ENCODE results near the gene CLDN7.
A peak's percentile ranks its signal among the peaks of the same experiment; 100 is the strongest.

The CLDN7 gene, protein sequence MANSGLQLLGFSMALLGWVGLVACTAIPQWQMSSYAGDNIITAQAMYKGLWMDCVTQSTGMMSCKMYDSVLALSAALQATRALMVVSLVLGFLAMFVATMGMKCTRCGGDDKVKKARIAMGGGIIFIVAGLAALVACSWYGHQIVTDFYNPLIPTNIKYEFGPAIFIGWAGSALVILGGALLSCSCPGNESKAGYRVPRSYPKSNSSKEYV

DNA sequence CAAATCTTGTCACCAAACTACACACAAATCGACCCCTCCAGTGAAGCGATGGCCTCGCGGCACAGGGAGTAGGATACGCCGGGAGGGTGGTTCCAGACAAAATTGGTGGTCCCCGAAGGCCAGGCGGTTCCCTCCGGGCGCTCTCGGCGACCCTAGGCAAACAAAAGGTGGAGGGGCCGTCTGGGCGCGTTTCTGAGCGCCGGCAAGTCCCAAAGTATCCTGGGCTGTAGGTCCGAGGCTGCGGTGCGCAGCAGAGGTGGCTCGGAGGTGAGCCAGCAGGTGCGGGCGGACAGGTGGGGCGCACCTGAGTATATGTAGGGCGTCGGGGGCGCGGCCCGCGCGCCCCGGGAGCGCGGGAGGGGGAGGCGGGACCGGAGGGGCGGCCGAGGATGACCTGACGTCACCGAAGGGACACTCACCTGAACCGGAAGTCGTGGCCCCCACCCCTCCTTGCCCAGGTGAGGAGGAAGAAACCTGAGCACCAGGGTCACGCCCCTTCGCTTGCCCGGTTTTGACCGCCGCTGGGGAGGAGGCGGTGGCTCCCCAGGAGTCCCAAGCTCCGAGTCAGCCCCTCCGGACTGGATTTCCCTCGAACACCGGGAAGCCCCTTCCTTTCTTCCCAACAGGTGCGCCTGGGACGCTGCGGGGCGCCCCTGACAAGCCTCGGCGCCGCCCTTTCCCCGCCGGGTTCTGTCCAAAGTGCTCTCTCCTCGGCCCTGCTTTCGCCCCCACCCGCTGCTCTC is at the start of gene CLDN7:
CLDN7 (minus strand) TSS at position 287 of the 743 bp plus-strand sequence. CDS start 435 bp downstream, outside the sequence.
- DNase-seq (ENCODE audit: low read depth): no peak

DNA sequence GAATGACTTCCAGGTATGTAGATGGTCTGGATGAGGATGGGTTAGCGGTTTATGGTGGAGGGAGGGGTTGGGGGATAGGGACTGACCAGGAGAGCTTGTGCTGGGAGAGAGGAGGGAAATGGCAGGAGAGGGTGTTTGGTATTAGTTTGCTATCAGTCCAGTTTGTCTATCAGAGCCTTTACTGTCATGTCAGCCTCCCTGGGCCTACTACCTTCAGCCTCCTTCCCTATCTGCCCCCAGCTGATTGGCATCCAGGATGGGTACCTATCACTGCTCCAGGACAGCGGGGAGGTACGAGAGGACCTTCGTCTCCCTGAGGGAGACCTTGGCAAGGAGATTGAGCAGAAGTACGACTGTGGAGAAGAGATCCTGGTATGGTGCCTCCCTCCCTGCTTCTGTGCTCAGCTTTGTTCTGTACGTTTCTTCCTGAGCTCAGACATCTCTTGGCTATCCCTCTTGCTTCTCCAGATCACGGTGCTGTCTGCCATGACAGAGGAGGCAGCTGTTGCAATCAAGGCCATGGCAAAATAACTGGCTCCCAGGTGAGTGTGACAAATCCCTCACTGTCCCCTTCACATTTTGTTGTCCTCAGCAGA is 48.9 kb upstream of the CLDN7 start:
- no peak for DNase-seq (ENCODE audit: low read depth)

GRCh38 chr17:7309628-7310027 is 47.4 kb upstream of the CLDN7 start:
- no peak for DNase-seq (ENCODE audit: low read depth)

GRCh38 chr17:7308625-7309433 is 46.6 kb upstream of the CLDN7 start:
- peak; percentile 89 for DNase-seq (ENCODE audit: low read depth)

- peak; percentile 57 for DNase-seq (ENCODE audit: low read depth)
Observed at GRCh38 chr17:7307686-7308624, 45.7 kb upstream of the CLDN7 start.

DNA sequence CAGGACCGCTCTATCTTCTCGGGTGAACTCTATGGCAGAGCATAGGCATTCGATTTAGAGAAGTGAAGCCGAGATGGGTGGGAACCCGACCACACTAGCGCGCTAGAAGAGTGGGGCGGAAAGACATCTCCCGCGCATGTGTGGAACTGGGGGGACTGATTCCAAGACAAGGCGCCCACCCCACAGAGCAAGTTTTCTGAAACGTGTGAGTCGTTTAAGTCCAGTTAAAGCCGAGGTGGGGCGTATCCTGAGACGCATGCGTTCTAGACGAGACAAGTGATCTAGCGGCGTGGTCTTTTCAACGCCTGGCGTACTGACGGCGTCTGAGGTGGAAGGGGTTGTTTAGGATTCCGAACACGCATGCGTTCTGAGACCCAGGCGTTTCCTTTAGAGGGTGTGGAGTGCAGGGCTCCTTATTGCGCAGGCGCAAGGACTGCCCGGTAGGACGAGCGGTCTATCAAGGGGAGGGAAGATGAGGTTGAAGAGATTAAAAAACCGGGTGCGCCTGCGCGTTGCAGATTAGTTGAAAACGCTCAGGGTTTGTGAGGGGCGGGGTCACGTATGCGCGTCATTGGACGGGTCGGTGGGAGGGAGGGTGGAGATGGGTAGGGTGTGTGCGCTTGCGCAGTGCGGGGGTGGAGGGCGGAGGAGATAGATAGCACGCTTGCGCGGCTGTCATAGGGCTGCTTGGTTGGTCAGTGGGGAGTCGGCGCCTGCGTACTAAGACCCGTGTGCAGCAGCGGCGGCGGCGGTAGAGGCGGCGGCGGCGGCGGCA is 44.8 kb upstream of the CLDN7 start, which contains the start of gene EIF5A:
EIF5A (plus strand) TSS at position 718 of the 775 bp plus-strand sequence. CDS start 2,008 bp downstream, outside the sequence.
- peak; percentile 100 for DNase-seq (ENCODE audit: low read depth)

GRCh38 chr17:7304179-7304578 is 41.9 kb upstream of the CLDN7 start:
- no peak for DNase-seq (ENCODE audit: low read depth)

DNA sequence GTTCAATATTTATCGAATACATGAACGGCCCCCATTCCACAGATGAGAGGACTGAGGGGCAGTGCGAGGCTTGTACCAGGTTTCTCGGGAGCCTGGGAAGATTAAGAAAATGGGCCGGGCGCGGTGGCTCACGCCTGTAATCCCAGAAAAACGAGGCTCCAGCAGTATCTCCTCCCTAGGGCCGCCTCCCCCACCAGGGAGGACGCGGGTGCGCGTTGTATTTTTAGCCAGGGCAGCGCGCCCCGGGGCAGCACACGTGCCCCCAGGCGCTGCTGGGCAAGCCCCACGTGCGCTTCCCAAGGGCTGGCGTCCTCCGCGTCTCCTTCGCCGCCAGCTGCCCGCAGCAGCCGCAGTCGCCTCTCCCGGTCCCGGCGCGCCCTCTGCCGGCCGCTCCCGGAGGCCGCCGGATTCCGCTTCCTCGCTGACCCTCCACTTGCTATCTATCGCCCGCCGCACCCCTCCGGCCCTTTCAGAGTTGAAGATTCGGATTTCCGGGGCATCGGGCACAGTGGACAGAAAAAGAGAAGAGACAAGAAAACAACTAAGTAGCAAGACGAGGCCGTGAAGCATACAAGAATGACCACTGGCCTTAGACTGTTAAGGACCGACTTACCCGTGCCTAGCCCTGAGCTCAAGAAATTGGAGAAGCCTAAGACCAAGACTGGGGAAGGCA is 34.0 kb upstream of the CLDN7 start:
- DNase-seq (ENCODE audit: low read depth): peak; percentile 89

DNA sequence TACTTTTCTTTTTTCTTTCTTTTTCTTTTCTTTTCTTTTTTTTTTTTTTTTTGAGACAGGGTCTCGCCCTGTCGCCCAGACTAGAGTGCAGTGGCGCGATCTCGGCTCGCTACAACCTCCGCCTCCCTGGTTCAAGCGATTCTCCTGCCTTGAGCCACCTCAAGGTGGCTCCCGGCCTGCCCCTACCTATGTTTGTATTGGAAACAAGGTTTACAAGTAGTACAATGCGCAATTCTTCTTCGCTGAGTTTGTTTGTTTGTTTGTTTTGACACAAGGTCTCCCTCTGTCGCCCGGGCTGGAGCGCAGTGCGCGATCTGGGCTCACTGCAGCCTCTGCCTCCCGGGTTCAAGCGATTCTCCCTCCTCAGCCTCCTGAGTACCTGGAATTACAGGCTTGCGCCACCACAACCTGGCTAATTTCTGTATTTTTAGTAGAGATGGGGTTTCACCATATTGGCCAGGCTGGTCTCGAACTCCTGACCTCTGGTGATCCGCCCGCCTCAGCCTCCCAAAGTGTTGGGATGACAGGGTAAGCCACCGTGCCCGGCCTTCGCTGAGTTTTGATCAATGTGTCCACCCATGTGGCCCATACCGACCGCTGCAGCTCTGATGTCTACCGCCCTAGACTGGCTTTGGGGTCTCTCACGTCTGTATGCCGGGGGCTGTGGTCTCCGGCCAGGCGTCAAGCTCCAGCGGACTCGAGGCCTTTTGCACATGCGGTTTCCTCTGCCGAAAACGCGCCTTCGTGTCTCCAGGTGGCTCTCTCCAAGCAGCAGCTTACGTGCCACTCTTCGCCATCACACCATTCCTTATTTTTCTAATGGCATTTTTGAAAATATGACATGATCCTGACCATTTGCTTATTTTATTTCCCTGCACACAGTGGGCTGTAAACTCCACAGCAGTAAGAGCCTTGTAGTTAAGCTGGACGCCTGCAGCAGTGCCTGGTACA is 33.2 kb upstream of the CLDN7 start:
- DNase-seq (ENCODE audit: low read depth): no peak

DNA sequence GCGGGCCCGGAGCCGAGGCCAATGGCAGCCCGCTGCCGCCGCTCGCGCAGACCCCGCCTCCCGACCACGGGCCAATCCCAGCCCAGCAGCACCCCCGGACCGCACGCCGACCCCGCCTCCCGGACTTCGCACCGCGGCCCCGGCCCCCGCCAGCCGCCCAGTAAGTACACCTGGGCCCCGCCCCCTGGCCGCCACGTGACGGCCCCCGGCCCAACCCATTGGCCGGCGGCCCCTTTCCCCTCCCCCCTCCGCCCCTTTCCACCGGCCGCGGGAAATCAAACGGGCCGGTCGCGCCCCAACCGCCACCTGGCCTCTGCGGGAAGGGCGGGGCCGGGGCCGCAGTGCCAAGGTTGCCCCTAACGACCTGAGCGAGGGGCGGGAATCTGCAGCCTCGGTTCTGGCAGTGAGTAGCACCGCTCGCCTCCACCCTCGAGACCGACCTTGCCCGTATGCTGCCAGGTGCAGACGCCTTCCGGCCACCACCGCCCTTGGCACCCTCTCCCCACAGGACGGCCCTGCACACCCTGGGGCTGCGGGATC is 32.4 kb upstream of the CLDN7 start, which contains the start of gene YBX2:
YBX2 (minus strand) TSS at position 26 of the 540 bp plus-strand sequence. CDS start 139 bp downstream, outside the sequence.
- peak; percentile 35 for DNase-seq (ENCODE audit: low read depth)

DNA sequence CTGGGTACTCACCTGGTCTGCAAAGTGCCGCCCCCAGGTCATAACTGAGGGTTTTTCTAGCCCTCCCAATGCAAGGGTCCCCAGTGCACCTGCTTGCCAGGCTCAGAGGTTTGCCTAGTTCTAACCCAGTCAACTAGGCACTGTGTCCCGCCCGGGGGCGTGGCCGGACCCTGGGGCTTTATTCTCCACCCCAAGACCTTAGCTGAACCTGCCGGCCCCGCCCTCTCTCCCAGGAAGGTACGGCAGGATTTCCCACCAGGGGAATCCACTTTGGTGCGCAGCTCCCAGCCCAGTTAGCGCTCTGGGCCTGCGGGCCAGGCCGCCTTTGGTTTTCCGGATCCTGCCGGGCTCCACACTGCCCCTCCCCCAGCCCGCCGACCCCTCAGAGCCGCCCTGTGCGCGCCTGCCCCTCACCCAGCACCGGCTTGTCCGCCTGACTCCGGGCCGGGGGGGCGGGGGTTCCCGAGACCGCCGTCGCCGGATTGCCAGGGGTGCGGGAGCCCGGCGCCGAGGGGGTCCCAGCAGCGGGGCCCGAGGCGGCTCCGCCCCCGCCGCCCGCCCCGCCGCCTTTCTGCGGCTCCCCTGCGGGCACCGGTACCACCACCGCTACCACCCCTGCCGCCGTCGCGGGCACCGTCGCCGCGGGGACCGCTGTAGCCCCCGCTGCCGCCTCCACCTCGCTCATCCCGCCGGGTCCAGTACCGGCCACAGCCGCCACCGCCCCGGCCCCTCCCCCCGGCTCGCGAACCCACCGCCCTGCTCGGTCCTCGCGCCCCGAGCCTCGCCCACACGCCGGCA is 31.7 kb upstream of the CLDN7 start:
- no peak for DNase-seq (ENCODE audit: low read depth)

- DNase-seq (ENCODE audit: low read depth): no peak
Observed at GRCh38 chr17:7293159-7293558, 30.9 kb upstream of the CLDN7 start.

- DNase-seq (ENCODE audit: low read depth): no peak
Observed at GRCh38 chr17:7292729-7293128, 30.5 kb upstream of the CLDN7 start.

GRCh38 chr17:7292194-7292593 is 29.9 kb upstream of the CLDN7 start:
- DNase-seq (ENCODE audit: low read depth): no peak

GRCh38 chr17:7290685-7291084 is 28.4 kb upstream of the CLDN7 start:
- DNase-seq (ENCODE audit: low read depth): no peak

- no peak for DNase-seq (ENCODE audit: low read depth)
Observed at GRCh38 chr17:7290166-7290565, 27.9 kb upstream of the CLDN7 start.
